Heart left ventricle (tissue), 16 donors: ENCODE data around the gene SLU7. TPM values are rescaled to one million over a fixed set of nuclear protein-coding genes. Genes with fewer than 3 reads are reported as not detected.

Source experiments
- ATAC-seq, 4 donors: fragments of 200-7000 bp; cut with Tn5 transposase; one replicate each; pipeline ENCODE4 v1.9.1; 2020 to 2022; ENCODE audit warnings: moderate library complexity in 4 of 4, mild to moderate bottlenecking in 3 of 4, moderate number of reproducible peaks in 1 of 4
- DNase-seq, 5 donors: peaks; one replicate each; pipeline ENCODE4 v3.0.0-alpha.2; 2020
- H3K27ac ChIP-seq, 12 donors: fragments of 200-600 bp; sonication (generic) in 4 of 12; one replicate each; pipeline versions ENCODE4 v1.5.0 to v1.8.0; 2016 to 2022; ENCODE audit warnings: mild to moderate bottlenecking in 2 of 12
- H3K27me3 ChIP-seq, 9 donors: fragments of 200-600 bp; sonication (generic) in 2 of 9; one replicate each; pipeline versions ENCODE4 v1.5.1 to v1.8.0; 2016 to 2022; ENCODE audit warnings: mild to moderate bottlenecking in 3 of 9
- H3K36me3 ChIP-seq, 9 donors: fragments of 200-600 bp; sonication (generic) in 2 of 9; one replicate each; pipeline versions ENCODE4 v1.5.0 to v1.8.0; 2018 to 2022; ENCODE audit warnings: mild to moderate bottlenecking in 2 of 9
- H3K4me1 ChIP-seq, 12 donors: fragments of 200-600 bp; sonication (generic) in 4 of 12; one replicate each; pipeline versions ENCODE4 v1.5.0 to v1.8.0; 2016 to 2022; ENCODE audit warnings: mild to moderate bottlenecking in 3 of 12
- H3K4me3 ChIP-seq, 12 donors: fragments of 200-600 bp; sonication (generic) in 4 of 12; one replicate each; pipeline versions ENCODE4 v1.5.0 to v1.8.0; 2017 to 2022; ENCODE audit warnings: mild to moderate bottlenecking in 9 of 12, moderate library complexity in 4 of 12
- H3K9me3 ChIP-seq, 12 donors: fragments of 200-600 bp; sonication (generic) in 4 of 12; one replicate each; pipeline versions ENCODE4 v1.5.0 to v1.8.0; 2016 to 2022; ENCODE audit warnings: mild to moderate bottlenecking in 1 of 12
- CTCF ChIP-seq, 12 donors: fragments of 200-600 bp; sonication (generic) in 4 of 12; IDR thresholded peaks; one replicate each; pipeline versions ENCODE4 v1.5.0 to v1.8.0; 2018 to 2022; ENCODE audit warnings: antibody characterized with exemption in 12 of 12, mild to moderate bottlenecking in 5 of 12
- POLR2A ChIP-seq, 2 donors: fragments of 450-650 bp; IDR thresholded peaks; one replicate each; pipeline ENCODE4 v1.6.1; 2017; ENCODE audit warnings: antibody characterized with exemption in 2 of 2, mild to moderate bottlenecking in 2 of 2, moderate library complexity in 2 of 2
- WGBS, 4 donors: extraction: QIAGEN DNeasy Blood & Tissue Kit in 2 of 4; methylation state at CpG; one replicate each; pipeline versions ENCODE4 v1.1.5 to v1.1.7; 2013 to 2018; 5-methylcytosine and 5-hydroxymethylcytosine counted together
- intact Hi-C, 10 donors: fragments of 100-400 bp; cut with DNase I; formaldehyde crosslinking; loops; one replicate each; pipeline versions ENCODE4 v1.11.1 to v1.14.2; 2022
- polyA plus RNA-seq, 2 donors: library from polyadenylated mRNA; stranded (reverse); fragments of 200-250 nt; gene quantifications; one replicate each; pipeline ENCODE4 v1.2.3, GENCODE V29; 2013
- total RNA-seq, 9 donors: library from RNA; depleted of rRNA in 2 of 9; stranded (reverse); fragments of >200 nt in 2 of 9; fragmentation: NEBNext Ultra II Directional in 3 of 9; extraction: Animal tissue kit (Norgen Biotek cat#: 25700) in 3 of 9; gene quantifications; one replicate each; pipeline versions ENCODE4 v1.1.0 to v1.2.4, GENCODE V29; 2016 to 2023
- donor health status: ischemic (EF 13 %, LVEDD 7.1; RV severe dilation, severe dysfunction).
- donor health status: healthy with polysubstance abuse.
- donor health status: DM: no; HTN: yes; CAD: no.
- donor health status: DM: no; HTN: no; CAD: no.
- donor health status: ischemic (EF 25% LVEDD 6.9; RV normal size, moderate dysfunction).
- donor health status: ischemic (EF 25% LVEDD 5.7; RV mildly dilated, moderate dysfunction).
- donor health status: healthy.
- donor health status: DM: yes; HTN: yes; CAD: no.
- donor health status: ischemic (EF 35%, LVEDD 5.7; RV mildly dilated, moderate dysfunction).
- donor health status: nonischemic (EF 11% LVEDD 7.7; RV severe dilation, severe dysfunction).
- donor health status: DM: yes; HTN: yes; CAD: no.
- donor health status: PGD.
- donor health status: ischemic (EF 29% LVEDD 5.4; RV normal size, mild dysfunction).
- donor health status: nonischemic (EF 23%, LVEDD 6.1; RV moderate dilation, normal function).

SLU7 gene
- total and polyA plus RNA-seq, 11 donors, result 22.7 to 81.6 (median 44.0) TPM

- intact Hi-C loops, result no loop called here
- TF ChIP-seq POLR2A (IDR thresholded peaks at IDR 0.05) (no peak), CTCF (IDR thresholded peaks at IDR 0.05) (no peak)
- 72 to 81% (median 75%) methylated on average over 8 of the region's 8 CpGs for WGBS, 4 donors
- Histone ChIP-seq H3K27me3 (peaks cover 0 to 9% (median 0%) of the 10 kb centered on the region in 9 donors), H3K36me3 (no peaks in the 10 kb centered on the region), H3K4me3 (no peak overlapping the region), H3K27ac (no peak overlapping the region), H3K4me1 (peaks cover 0 to 7% (median 0%) of the 10 kb centered on the region in 12 donors), H3K9me3 (no peaks in the 10 kb centered on the region)
- ATAC-seq, result peak in 1 of 4 donors; percentile 41
- no peak for DNase-seq
Measured at GRCh38 chr5:160458806-160459800, 40.2 kb upstream of the SLU7 start.

GRCh38 chr5:160457252-160457651, 38.4 kb upstream of the SLU7 start:
- no peak overlapping the region for H3K27ac ChIP-seq
- TF ChIP-seq POLR2A (IDR thresholded peaks at IDR 0.05), result no peak
- no peak for TF ChIP-seq CTCF (IDR thresholded peaks at IDR 0.05)
- ATAC-seq (no peak), DNase-seq (no peak)
- H3K4me1 ChIP-seq, result peaks cover 0 to 12% (median 0%) of the 10 kb centered on the region in 12 donors
- H3K4me3 ChIP-seq, result no peak overlapping the region
- intact Hi-C loops, result no loop called here
- no peaks in the 10 kb centered on the region for H3K9me3 ChIP-seq
- H3K36me3 ChIP-seq, result no peaks in the 10 kb centered on the region
- peaks cover 0 to 9% (median 0%) of the 10 kb centered on the region in 9 donors for H3K27me3 ChIP-seq
- 87 to 93% (median 91%) methylated on average over 5 of the region's 5 CpGs for WGBS, 4 donors

- no peak for ATAC-seq
- H3K36me3 ChIP-seq, result no peaks in the 10 kb centered on the region
- H3K4me1 ChIP-seq, result peaks cover 0 to 12% (median 0%) of the 10 kb centered on the region in 12 donors
- H3K27me3 ChIP-seq, result peaks cover 0 to 9% (median 0%) of the 10 kb centered on the region in 9 donors
- WGBS, 4 donors, result 76 to 82% (median 81%) methylated on average over 9 of the region's 9 CpGs
- H3K9me3 ChIP-seq, result no peaks in the 10 kb centered on the region
- no peak overlapping the region for H3K4me3 ChIP-seq
- no peak for TF ChIP-seq CTCF (IDR thresholded peaks at IDR 0.05)
- intact Hi-C loops, result no loop called here
- no peak for DNase-seq
- no peak overlapping the region for H3K27ac ChIP-seq
Measured at GRCh38 chr5:160456480-160457177, 37.7 kb upstream of the SLU7 start.

- peaks cover 0 to 9% (median 0%) of the 10 kb centered on the region in 9 donors for H3K27me3 ChIP-seq
- no peak overlapping the region for H3K4me3 ChIP-seq
- no peak for DNase-seq
- no peaks in the 10 kb centered on the region for H3K36me3 ChIP-seq
- ATAC-seq, result no peak
- H3K9me3 ChIP-seq, result no peaks in the 10 kb centered on the region
- H3K4me1 ChIP-seq, result peaks cover 0 to 12% (median 0%) of the 10 kb centered on the region in 12 donors
- 82 to 87% (median 87%) methylated on average over 4 of the region's 4 CpGs for WGBS, 4 donors
- H3K27ac ChIP-seq, result no peak overlapping the region
- intact Hi-C loops, result no loop called here
- TF ChIP-seq POLR2A (IDR thresholded peaks at IDR 0.05), result no peak
- TF ChIP-seq CTCF (IDR thresholded peaks at IDR 0.05), result no peak
Measured at GRCh38 chr5:160455600-160455999, 36.7 kb upstream of the SLU7 start.
